Measurements from ENCODE around the gene XRRA1. TPM values are rescaled to one million over a fixed set of nuclear protein-coding genes. Genes with fewer than 3 reads are reported as not detected.

The XRRA1 gene
- total and polyA plus RNA-seq, 8 donors = 2.4 to 22.5 (median 8.3) TPM

GRCh38 chr11:74957937-74958629 lies 9.2 kb upstream of the XRRA1 start:
- peaks cover 5 to 38% (median 35%) of the 10 kb centered on the region in 3 donors for H3K4me1 ChIP-seq
- no peaks in the 10 kb centered on the region for H3K9me3 ChIP-seq
- H3K27ac ChIP-seq = no peak overlapping the region
- ATAC-seq (no peak), DNase-seq (no peak), FAIRE-seq (no peak)
- no peak for TF ChIP-seq CTCF (IDR thresholded peaks at IDR 0.05)
- H3K36me3 ChIP-seq = no peaks in the 10 kb centered on the region
- intact Hi-C loops (cut with DNase I) = no loop called here
- WGBS, 2 donors = 85 to 86% methylated on average over 1 of the region's 1 CpG
- H3K4me3 ChIP-seq = no peak overlapping the region
- no peaks in the 10 kb centered on the region for H3K27me3 ChIP-seq

- peak in 2 of 4 donors; percentile 20 to 38 for ATAC-seq
- no peak overlapping the region for H3K27ac ChIP-seq
- no peaks in the 10 kb centered on the region for H3K9me3 ChIP-seq
- FAIRE-seq = no peak
- H3K4me1 ChIP-seq = peaks cover 5 to 35% (median 29%) of the 10 kb centered on the region in 3 donors
- H3K36me3 ChIP-seq = no peaks in the 10 kb centered on the region
- 46 to 51% methylated on average over 4 of the region's 4 CpGs for whole genome bisulfite sequencing, 2 donors
- DNase-seq = no peak
- intact Hi-C loops (cut with DNase I) = no loop called here
- H3K27me3 ChIP-seq = no peaks in the 10 kb centered on the region
- no peak for TF ChIP-seq CTCF (IDR thresholded peaks at IDR 0.05)
- H3K4me3 ChIP-seq = no peak overlapping the region
These were observed 7.6 kb upstream of the XRRA1 start for GRCh38 chr11:74956397-74957015.

GRCh38 chr11:74954199-74954598 lies 5.3 kb upstream of the XRRA1 start:
- Histone ChIP-seq H3K27me3 (no peaks in the 10 kb centered on the region), H3K27ac (no peak overlapping the region), H3K36me3 (no peaks in the 10 kb centered on the region), H3K4me1 (peaks cover 5 to 31% (median 27%) of the 10 kb centered on the region in 3 donors), H3K9me3 (no peaks in the 10 kb centered on the region), H3K4me3 (no peak overlapping the region)
- ATAC-seq (no peak), FAIRE-seq (no peak), DNase-seq (no peak)
- WGBS, 2 donors = 78 to 85% methylated on average over 1 of the region's 1 CpG
- TF ChIP-seq CTCF (IDR thresholded peaks at IDR 0.05) = no peak
- intact Hi-C loops (cut with DNase I) = no loop called here

- H3K27me3 ChIP-seq = no peaks in the 10 kb centered on the region
- H3K4me1 ChIP-seq = peaks cover 5 to 31% (median 27%) of the 10 kb centered on the region in 3 donors
- FAIRE-seq (no peak), DNase-seq (no peak), ATAC-seq (no peak)
- H3K4me3 ChIP-seq = no peak overlapping the region
- no peaks in the 10 kb centered on the region for H3K9me3 ChIP-seq
- H3K27ac ChIP-seq = no peak overlapping the region
- H3K36me3 ChIP-seq = no peaks in the 10 kb centered on the region
- intact Hi-C loops (cut with DNase I) = no loop called here
- WGBS, 2 donors = 91 to 96% methylated on average over 5 of the region's 5 CpGs
- TF ChIP-seq CTCF (IDR thresholded peaks at IDR 0.05) = no peak
These were observed 4.6 kb upstream of the XRRA1 start for GRCh38 chr11:74953451-74953850.

- no peaks in the 10 kb centered on the region for H3K36me3 ChIP-seq
- H3K27me3 ChIP-seq = no peaks in the 10 kb centered on the region
- peaks cover 5 to 37% (median 27%) of the 10 kb centered on the region in 3 donors for H3K4me1 ChIP-seq
- H3K9me3 ChIP-seq = no peaks in the 10 kb centered on the region
- FAIRE-seq (no peak), ATAC-seq (no peak), DNase-seq (no peak)
- 51 to 53% methylated on average over 2 of the region's 2 CpGs for WGBS, 2 donors
- intact Hi-C loops (cut with DNase I) = no loop called here
- H3K4me3 ChIP-seq = no peak overlapping the region
- no peak overlapping the region for H3K27ac ChIP-seq
- TF ChIP-seq CTCF (IDR thresholded peaks at IDR 0.05) = no peak
These were observed 3.9 kb upstream of the XRRA1 start for GRCh38 chr11:74952752-74953151.
